NCI-H1105 treated with DMSO at 0.1 percent for 48 hours (cell line): ENCODE results near the gene NPDC1.
A peak's percentile ranks its signal among the peaks of the same experiment; 100 is the strongest.
"Not testable (repeated sequence)": the region's sequence is repeated elsewhere in the genome, so short reads cannot be mapped to it uniquely, and the experiment has no call there.

Experiments used
- DNase-seq: peaks from one replicate; lab custom pipeline; 2025; lab: John Stamatoyannopoulos, UW

NPDC1 gene

GRCh38 chr9:137011156-137011555 lies 34.8 kb downstream of the NPDC1 start:
- no peak for DNase-seq

GRCh38 chr9:137009938-137010732 lies 35.8 kb downstream of the NPDC1 start:
- DNase-seq, result no peak

DNA sequence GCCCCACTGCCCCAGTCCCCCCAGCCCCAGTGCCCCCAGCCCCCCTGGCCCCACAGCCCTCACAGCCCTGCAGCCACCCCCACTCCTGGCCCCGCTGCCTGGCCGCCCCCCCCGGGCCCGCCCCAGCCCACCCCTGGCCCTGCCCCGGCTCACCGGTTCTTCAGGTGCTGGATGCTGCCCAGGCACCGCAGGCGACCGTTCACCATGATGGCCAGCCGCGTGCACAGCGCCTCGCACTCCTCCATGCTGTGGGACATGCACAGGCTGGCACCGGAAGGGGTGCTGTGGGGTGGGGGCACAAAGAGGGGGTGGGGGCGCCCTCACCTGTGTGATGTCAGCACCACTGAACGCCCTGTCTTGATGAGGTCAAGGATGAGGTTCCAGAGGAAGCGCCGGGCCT lies 36.8 kb downstream of the NPDC1 start:
- no peak for DNase-seq

GRCh38 chr9:137008312-137008711 lies 37.7 kb downstream of the NPDC1 start:
- no peak for DNase-seq

- DNase-seq, result no peak
These were observed 38.1 kb downstream of the NPDC1 start for GRCh38 chr9:137007816-137008270.

DNA sequence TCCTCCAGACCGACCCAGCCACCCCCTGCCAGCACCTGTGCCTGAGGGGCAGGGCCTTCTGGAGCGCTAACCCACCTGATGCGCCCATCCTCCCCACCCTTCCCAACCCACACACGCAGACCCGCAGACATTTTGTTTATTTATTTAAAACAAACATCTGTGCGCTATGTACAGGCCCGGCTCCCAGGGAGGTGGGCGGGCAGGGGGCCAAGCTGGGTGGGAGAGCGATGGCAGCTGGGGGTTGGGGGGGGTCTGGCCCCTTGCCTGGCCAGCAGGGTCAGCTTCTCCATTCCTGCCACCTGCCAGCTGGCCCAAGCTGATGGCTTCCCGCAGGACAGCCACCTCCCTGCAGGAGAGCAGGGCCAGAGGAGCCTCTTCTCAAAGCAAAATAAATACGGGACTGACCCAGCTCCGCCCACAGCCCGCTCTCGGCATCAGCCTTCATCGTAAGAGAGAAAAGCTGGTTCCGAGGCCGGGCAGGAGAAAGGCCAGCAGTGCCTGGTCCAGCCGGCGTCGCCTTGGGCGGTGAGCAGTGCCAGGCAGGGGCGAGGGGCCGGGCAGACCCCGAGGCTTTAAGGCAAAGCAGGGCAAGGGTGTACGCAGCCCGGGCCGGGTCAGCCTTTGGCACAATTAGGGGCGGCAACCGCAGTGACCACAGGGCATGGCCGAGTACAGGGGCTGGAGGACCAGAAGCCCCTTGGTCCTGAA lies 38.7 kb downstream of the NPDC1 start:
- no peak for DNase-seq

DNA sequence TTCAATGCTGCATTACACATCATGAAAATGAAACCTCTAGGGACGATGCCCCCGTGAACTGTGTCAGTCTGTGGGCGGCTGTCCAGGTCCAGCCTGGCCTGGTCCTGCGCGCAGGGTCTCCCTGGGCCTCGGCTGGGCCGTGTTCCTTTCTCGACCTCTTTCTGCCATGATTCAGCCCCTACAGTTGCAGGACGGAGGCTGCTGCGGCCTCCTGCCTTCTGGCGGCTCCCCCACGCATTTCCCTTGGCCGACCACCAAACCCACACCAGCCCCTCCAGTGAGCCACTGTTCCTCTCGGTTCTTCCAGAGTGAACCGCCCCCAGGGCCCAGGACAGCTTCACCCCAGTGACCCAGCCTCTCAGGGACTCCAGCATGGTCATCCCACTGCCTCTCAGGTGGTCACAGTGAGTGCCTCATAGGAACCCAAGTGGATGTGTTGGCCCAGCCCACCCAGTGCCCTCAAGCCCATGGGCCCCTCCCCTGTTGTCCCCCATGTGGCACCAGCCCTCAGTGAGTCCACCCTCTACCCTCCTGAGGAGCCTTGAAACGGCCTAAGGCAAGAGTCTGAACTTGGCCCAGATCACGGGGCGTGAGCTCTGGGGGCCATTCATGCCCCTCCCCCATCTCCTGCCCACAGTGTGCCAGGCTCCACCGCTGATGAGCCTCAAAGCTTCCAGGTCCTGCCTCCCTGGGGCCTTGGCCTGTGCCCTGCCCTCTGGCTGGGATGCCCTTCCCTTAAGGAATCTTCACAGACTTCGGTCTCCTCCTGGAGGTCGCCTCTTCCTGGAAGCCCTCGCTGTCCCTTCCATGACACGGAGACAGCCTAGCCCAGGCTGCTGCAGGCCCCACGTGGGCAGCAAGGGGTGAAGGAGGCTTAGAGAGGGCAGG lies 39.6 kb downstream of the NPDC1 start:
- DNase-seq, result no peak

GRCh38 chr9:137004285-137004684 lies 41.7 kb downstream of the NPDC1 start:
- not testable (repeated sequence) for DNase-seq

- no peak for DNase-seq
These were observed 43.3 kb downstream of the NPDC1 start for GRCh38 chr9:137002646-137003041.

- no peak for DNase-seq
These were observed 43.9 kb downstream of the NPDC1 start for GRCh38 chr9:137001857-137002645.

GRCh38 chr9:137000177-137000930 lies 45.6 kb downstream of the NPDC1 start:
- no peak for DNase-seq

DNA sequence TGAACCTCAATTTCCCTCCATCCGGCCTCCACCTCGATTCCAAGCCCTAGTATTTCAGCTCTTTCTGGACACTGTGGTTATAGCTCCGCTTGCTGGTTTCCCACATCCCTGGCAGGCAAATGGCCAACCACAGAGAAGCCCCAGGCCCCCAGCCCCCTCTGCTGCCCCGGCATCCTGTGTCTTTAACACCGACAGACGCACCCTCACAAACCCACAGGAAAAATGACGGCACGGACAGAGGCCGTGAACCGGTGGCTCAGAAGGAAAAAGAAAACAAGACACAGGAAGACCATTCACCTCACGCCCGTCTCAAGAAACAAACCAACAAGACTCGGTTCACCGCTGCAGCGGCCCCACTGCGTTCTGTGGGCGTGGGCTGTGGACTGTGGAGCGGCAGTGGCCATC lies 48.1 kb downstream of the NPDC1 start:
- DNase-seq, result no peak

DNA sequence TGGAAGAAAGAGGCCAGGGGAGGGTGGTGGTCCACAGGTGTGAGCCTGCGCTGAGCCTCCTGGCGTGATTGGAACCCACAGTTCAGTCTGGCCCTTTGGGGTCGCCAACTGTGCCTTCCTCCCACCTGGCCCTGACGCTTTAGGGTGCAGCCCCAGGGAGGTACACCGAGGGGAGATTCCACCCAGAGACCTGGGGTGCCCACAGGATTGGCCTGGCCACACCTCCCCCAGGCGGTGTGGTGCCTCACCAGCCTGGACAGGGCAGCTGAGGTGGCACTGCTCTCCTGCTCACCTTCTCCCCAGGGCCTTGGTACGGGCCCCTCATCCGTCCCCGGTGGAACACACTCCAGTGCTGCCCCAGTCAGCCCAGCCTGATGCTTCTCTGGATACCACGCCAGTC lies 48.6 kb downstream of the NPDC1 start:
- no peak for DNase-seq

DNA sequence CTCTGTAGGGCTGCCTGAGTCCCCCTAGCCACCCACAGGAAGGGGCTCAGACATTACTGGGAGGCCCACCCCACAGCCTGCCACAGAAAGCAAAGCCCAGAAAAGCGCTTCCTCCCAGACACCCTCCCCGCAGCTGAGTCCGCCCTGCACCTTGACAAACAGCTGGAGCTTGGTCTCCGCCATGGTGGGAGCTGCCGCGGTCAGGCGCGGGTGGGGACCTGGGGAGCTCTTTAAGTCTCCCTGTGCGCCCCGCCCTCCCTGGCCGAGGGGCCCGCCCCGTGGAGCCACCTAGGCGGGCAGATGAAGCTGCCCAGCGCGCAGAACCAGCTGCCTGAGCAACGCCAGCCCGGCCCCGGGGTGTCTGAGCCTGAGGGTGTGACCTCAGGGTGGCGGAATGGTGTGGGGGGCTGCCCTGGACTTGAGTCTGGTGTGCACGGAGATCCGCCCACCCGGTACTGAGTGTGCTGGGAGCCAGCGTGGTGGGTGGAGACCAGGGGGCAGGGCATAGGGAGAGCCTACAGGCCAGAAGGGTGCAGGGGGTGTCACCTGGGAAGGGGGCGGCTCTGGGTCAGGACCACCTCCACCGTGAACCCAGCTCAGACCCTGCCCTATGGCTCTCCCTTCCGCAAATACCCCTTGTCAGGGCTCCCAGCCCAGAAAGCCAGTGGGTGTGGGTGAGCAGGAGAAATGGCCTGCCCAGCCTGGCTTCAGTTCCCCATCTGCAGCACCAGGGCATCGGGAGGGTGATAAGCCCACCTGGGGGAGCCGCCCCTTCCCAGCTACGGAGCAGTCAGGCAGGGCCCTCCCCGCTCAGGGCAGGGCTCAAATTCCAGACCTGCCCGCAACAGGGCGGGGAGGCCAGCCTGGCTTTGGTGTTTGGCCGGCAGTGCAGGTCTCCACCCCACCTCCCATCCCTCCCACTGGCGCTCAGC lies 49.4 kb downstream of the NPDC1 start, which contains the start of gene CLIC3:
CLIC3 (minus strand) TSS at position 208 of the 932 bp plus-strand sequence; CDS start at position 183, 25 bp downstream.
- no peak for DNase-seq

- peak; percentile 29 for DNase-seq
These were observed 50.1 kb downstream of the NPDC1 start for GRCh38 chr9:136995772-136996311.

GRCh38 chr9:136995362-136995761 lies 50.6 kb downstream of the NPDC1 start:
- DNase-seq, result no peak

- DNase-seq, result peak; percentile 17
These were observed 51.1 kb downstream of the NPDC1 start for GRCh38 chr9:136994888-136995230.

DNA sequence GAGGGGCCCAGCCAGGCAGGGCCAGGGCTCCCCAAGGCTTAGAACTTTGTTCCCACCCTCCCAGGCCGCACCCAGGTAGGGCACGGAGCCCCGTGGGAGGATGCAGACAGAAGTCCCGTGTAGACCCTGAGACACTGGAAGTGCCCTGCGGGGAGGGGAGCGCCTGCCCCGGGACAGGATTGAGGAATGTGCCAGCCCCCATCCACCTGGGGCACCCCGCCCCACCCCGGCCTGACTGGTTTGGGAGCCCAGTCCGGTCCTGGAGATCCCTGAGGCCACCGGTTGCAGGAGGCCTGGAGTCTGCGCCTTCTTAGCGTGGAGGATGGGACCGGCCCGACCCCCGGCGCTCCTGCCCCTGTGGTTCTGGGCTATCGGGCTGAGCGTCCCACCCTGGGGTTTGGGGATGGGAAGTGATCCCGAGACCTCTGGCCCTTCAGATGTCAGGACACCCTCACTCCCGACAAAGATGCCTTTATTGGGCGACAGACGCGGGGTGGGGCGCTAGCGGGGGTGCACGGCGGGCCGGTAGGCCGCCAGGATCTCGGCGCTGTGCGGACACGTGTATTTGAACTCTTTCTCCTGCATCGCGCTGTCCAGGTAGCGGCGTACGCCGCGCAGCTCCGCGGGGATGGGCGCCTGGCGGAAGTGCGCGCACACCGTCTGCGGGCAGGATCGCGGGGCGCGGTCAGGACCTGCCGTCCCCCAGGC lies 51.6 kb downstream of the NPDC1 start:
- DNase-seq, result no peak
